Suppressor macrophage treated with lipopolysaccharide for 4 hours (primary cell): Measurements from ENCODE around the gene DDB1.

Experiments
- DNase-seq: peaks from one replicate; pipeline ENCODE4 v3.0.0-alpha.2; 2020

Gene DDB1

GRCh38 chr11:61294717-61295595 is 37.9 kb downstream of the DDB1 start, which contains the start of gene VWCE:
Gene VWCE, minus strand, starts transcription at chr11:61295316. Its CDS starts 279 bp downstream, at chr11:61295037.
- DNase-seq = peak; percentile 48

GRCh38 chr11:61293867-61294716 is 38.8 kb downstream of the DDB1 start:
- peak; percentile 34 for DNase-seq

- no peak for DNase-seq
Measured at GRCh38 chr11:61292356-61292755, 40.5 kb downstream of the DDB1 start.

GRCh38 chr11:61290905-61291690 is 41.8 kb downstream of the DDB1 start:
- DNase-seq = no peak

- no peak for DNase-seq
Measured at GRCh38 chr11:61287338-61287977, 45.4 kb downstream of the DDB1 start.

GRCh38 chr11:61283613-61284012 is 49.3 kb downstream of the DDB1 start:
- no peak for DNase-seq

- peak; percentile 11 for DNase-seq
Measured at GRCh38 chr11:61281581-61282250, 51.2 kb downstream of the DDB1 start.

- DNase-seq = no peak
Measured at GRCh38 chr11:61280883-61281580, 51.9 kb downstream of the DDB1 start.

GRCh38 chr11:61279934-61280659 is 52.8 kb downstream of the DDB1 start:
- no peak for DNase-seq

- DNase-seq = no peak
Measured at GRCh38 chr11:61278001-61278470, 54.9 kb downstream of the DDB1 start.

GRCh38 chr11:61277186-61278000 is 55.5 kb downstream of the DDB1 start:
- DNase-seq = no peak

- no peak for DNase-seq
Measured at GRCh38 chr11:61275191-61275590, 57.7 kb downstream of the DDB1 start.

- DNase-seq = no peak
Measured at GRCh38 chr11:61274084-61274483, 58.8 kb downstream of the DDB1 start.

- no peak for DNase-seq
Measured at GRCh38 chr11:61273178-61274078, 59.5 kb downstream of the DDB1 start.

GRCh38 chr11:61272731-61273130 is 60.2 kb downstream of the DDB1 start:
- DNase-seq = no peak

GRCh38 chr11:61270354-61271076 is 62.4 kb downstream of the DDB1 start:
- peak; percentile 63 for DNase-seq

- DNase-seq = no peak
Measured at GRCh38 chr11:61268588-61269250, 64.2 kb downstream of the DDB1 start.
